CMK (cell line): ENCODE results near the gene EIF3B.
A peak's percentile ranks its signal among the peaks of the same experiment; 100 is the strongest.
"Not testable (repeated sequence)": the region's sequence is repeated elsewhere in the genome, so short reads cannot be mapped to it uniquely, and the experiment has no call there.

Source experiments
- DNase-seq: peaks from one replicate; pipeline ENCODE4 v3.0.0-alpha.2; 2010; ENCODE audit warnings: low read depth

The EIF3B gene

DNA sequence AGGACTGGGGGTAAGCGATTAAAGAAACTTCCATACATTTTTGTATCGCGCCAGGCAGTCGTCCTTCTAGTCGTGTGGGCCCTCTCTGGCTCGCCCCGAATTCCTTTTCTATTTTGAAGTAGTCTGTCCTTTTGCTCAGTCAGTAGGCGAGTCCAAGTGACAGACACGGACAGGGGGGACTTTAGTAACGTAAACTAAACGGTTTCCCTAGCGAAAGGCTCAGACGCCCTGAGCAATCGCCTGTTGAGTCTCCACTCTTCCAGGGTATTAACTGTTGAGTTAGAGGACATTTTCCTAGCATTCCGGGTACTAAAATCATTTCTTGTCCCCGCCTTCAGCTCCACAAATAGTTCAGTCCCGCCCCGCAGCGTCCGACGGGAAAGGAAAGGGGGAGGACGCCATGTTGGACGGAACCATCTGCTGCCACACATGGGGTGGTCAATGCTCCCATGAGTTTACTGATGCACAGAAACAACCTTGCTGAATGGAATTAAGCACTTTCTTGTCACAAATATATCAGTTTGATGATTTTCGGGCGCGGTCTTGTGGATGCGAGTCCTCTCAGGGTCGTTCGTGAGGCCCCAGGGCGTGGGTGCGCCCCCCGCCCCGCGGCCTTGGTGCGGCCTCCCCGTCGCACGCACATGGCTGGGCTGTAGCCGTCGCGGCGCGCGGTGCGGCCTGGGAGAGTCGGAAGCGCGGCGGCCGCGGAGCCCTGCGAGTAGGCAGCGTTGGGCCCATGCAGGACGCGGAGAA is at the start of gene EIF3B:
Gene EIF3B (plus strand): TSS at position 642 of the 753 bp plus-strand sequence. CDS start 95 bp downstream, at position 737.
- DNase-seq: peak; percentile 84

DNA sequence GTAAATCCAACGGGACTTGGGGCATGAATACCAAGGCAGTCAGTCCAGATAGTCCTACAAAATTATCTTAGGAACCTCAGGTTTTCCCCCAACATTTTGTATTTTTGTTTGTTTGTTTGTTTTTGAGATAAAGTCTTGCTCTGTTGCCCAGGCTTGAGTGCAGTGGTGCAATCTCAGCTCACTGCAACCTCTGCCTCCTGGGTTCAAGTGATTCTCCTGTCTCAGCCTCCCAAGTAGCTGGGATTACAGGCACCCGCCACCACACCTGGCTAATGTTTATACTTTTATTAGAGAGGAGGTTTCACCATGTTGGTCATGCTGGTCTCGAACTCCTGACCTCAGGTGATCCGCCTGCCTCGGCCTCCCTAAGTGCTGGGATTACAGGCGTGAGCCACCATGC is 49.4 kb upstream of the EIF3B start:
- not testable (repeated sequence) for DNase-seq

DNA sequence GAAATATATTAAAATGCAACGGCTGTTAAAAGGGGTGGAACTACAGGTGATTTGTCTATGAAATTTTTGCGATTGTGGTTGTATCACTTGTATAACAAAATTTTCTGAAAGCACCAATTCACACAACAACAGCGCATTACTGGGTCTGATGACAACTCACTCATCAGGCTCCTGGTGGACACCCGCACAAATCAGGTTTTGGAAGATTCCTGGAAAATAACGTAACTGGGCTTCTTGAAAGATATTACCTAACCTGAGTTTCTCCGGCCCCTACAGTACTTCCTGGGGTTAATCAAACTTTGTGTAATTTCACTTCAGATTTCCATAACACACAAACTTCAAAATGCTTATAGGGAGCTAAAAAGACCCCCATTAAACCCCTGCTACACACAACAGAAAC is 47.9 kb upstream of the EIF3B start:
- no peak for DNase-seq

DNA sequence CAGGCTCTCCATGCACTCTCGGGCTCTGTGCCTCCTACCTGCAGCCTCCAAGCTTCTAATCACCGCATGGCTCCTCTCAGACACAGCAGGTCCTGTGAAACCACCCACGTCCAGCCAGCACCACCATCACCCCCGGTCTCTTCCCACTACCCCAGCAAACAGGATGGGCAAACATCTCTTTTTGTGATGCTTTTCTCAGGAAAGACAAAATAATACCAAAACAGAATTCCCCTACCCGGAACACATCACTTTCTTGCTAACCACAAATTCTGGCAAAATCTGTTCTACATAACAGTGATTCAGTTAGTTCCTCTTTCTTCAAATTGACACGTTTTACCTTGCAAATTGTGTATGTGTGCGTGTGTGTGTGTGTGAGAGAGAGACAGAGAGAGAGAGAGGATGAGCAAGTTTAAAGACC is 46.9 kb upstream of the EIF3B start:
- no peak for DNase-seq

DNA sequence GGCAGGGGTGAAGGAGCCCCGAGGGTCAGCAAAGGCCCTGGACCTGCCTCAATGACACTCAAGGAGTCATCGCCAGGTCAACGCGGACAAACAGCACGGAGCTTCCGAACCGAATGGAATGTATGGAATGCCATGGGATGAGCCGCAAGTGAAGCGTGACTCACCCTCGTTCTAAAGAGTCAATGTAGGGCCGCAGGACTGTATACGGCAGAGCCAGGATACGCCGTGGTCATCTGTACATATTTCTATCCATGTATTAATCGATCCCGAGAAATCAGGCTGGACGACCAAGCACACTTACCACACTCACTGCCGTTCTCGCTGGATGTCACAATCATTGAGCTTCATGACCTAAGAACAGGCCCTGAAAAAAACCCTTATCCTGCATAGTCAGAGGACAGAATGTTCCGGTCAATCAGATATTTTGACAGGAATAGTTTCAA is 44.7 kb upstream of the EIF3B start:
- DNase-seq: no peak

DNA sequence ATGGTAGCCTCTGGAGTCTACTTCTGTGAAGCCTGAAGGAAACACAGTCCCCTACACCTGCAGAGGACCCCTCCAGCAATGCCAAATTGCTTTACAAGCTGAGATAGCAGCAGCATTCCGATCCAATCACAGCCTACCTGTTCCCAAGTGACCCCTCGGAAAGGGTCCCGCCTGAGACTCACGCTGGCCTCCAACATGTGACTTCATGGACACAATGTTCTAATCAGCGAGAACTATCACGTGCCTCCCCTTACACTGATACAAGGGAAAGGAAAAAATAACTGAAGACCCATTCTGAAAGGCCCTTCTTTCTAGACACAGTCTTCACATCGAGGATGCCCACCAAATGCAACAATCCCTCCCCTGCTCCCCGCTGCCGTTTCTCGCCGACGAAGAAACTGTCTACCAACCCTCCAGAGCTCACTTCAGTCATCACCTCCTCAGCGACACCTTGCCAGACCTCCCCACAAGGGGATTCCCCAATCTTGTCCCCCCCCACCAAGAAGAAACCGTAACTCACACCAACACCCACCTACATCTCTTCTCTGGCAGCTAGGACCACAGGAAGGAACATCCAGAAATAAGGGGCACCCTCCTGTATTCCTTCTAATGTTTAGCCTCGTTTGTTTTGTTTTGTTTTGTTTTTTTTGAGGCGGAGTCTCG is 42.2 kb upstream of the EIF3B start:
- DNase-seq: no peak

DNA sequence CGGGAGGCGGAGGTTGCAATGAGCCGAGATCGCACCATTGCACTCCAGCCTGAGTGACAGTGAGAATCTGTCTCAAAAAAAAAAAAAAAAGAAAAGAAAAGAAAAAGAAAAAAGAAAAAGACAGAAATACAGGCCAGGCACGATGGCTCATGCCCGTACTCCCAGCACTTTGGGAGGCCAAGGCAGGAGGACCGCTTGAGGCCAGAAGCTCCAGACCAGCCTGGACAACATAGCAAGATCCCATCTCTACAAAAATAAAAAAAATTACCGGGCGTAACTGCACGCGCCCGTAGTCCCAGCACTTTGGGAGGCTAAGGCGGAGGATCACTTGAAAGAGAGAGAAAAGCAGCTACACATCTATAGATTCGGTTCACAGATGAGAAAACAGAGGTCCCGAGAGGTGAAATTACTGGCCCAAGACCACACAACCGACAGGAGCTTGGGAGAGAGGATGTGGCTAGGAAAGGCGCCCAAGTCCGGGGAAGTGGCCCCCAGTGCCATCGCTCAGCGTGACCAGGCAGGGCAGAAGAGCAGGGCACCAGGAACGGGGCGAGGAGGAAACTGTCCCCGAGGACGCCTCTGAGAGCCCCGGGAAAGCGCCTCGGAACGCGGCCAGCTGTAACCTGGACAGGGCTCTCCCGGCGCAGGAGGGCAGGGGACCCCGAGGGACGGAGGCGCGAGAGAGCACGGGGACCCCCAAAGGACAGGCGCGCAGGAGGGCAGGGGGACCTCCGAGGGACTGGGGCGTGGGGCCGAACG is 41.0 kb upstream of the EIF3B start:
- DNase-seq: no peak

DNA sequence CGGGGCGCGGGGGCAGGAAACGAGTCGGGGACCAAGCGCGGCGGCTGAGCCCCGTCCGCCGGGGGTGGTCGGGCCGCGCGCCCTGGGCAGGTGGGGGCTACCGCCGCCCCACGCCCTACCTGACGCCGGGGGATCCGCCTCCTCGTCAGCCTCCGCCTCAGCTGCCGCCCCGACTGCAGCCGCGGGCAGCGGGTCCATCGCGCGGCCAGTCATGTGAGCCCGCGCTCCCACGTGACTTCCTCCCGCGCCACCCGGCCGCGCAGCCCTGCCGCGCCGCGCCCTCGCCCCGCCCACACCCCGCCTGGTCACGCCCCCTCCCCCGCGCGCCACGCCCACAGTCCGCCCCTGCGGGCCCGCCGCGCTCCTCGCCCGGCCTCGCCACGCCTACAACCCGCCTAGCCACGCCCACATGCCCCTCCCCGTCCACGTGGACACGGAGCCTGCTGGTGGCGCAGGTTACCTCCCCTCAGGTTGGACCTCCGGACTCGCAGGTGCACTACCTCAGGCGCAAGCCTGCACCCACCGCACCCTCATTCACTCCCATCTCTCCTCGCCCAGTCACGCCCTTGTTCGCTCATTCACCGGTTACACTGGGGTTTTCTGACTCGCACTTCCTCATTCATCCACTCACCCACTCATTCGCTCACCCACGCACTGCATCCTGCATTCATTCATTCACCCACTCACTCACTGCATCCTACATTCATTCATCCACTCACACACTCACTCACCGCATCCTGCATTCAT is 40.2 kb upstream of the EIF3B start, which contains the start of gene SNX8:
Gene SNX8 (minus strand): TSS at position 233 of the 747 bp plus-strand sequence. CDS start 20 bp downstream, at position 213.
- DNase-seq: peak; percentile 62

DNA sequence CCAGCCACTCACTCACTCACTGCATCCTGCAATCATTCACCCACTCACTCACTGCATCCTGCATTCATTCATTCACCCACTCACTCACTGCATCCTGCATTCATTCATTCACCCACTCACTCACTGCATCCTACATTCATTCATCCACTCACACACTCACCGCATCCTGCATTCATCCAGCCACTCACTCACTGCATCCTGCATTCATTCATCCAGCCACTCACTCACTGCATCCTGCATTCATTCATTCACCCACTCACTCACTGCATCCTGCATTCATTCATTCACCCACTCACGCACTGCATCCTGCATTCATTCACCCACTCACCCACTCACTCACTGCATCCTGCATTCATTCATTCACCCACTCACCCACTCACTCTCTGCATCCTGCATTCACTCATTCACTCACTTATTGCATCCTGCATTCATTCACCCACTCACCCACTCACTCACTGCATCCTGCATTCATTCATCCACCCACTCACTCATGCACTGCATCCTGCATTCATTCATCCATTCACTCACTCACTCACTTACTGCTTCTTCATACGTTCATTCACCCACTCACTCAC is 39.6 kb upstream of the EIF3B start:
- DNase-seq: not testable (repeated sequence)

DNA sequence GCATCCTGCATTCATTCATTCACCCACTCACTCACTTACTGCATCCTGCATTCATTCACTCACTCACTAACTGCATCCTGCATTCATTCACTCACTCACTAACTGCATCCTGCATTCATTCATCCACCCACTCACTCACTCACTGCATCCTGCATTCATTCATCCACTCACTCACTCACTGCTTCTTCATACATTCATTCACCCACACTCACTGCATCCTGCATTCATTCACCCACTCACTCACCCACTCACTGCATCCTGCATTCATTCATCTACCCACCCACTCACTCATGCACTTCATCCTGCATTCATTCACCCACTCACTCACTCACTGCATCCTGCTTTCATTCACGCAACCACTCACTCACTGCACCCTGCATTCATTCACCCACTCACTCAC is 38.8 kb upstream of the EIF3B start:
- no peak for DNase-seq

DNA sequence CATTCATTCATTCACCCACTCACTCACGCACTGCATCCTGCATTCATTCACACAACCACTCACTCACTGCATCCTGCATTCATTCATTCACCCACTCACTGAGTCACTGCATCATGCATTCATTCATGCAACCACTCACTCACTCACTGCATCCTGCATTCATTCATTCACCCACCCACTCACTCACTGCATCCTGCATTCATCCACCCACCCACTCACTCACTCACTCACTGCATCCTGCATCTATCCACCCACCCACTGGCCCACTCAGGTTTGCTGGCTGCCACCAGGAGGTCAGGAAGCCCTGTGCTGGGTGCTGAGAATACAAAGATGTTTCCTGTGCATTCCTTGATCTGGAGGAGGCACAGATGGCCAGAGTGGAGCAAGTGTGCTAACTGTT is 38.0 kb upstream of the EIF3B start:
- DNase-seq: no peak

DNA sequence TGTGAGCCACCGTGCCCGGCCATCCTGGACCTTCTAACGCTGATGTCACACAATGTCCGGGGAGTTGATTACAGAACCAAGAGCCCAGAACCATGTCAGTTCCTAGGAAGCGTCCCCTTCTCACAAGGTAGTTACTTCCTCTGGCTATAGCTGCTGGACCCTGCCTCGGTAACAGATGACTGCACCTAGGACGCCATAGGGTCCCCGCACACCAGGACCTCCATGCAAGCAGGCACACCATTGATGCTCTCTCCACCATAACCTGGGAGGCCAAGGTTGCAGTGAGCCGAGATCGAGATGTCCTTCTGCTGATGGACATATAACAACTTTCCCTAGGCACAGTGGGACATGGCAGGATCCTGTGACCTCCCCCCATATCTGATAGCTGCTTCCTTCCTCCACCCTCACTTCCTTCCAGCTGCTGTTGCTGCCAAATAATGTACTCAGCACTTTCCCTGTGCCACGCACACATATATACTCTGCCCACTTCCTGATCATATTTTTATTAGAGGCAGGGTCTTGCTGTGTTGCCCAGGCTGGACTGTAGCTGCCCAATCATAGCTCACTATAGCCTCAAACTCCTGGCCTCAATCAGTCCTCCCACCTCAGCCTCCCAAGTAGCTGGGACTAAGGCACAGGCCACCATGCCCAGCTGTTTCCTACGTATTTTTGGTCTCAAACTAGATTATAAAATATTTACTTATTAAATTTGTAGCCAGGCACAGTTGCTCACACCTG is 36.9 kb upstream of the EIF3B start:
- DNase-seq: no peak

DNA sequence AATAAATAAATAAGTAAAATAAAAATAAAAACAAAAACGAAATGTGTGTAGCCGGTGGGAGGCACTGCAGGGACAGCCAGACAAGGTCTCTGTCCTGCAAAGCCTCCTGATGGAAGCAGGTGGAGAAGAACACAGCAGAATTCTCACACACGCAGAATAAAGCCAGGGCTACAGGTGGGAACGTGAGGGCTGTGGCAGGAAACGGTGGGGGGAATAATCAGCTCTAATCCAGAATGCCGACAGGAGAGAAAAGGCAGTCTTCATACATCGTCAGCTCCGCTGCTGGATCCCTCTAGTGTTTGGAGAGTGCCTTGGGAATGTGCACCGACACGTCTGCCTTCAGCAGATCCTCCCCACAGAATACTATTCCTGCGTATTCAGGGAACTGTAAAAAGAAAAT is 33.6 kb upstream of the EIF3B start:
- DNase-seq: no peak

DNA sequence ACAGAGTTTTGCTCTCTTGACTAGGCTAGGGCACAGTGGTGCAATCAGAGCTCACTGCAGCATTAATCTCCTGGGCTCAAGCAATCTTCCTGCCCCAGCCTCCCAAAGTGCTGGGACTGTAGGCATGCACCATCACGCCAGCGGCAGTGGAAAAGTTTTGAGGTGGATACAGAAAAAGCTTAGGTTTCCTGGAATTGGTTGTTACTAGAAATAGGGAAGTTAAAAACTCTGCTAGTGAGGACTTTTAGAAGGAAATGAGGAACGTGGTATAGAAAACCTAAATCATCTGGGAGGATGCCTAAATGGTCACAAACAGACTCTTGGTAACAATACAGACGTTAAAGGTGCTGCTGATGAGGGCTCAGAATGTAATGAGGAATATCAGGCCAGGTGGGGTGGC is 29.5 kb upstream of the EIF3B start:
- no peak for DNase-seq

DNA sequence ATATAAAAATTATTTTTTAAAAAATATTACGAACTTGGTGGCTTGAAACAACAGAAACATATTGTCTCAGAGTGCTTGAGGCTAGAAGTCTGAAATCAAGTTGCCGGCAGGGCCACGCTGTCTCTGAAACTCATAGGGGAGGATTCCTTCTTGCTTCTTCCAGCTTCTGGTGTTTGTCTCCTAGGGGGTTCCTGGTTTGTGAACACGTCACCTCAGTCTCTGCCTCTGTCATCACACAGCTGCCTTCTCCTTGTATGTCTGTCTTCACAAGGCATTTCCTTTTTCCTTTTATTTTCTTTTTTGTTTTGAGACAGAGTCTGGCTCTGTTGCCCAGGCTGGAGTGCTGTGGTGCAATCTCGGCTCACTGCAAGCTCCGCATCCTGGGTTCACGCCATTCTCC is 27.7 kb upstream of the EIF3B start:
- no peak for DNase-seq

DNA sequence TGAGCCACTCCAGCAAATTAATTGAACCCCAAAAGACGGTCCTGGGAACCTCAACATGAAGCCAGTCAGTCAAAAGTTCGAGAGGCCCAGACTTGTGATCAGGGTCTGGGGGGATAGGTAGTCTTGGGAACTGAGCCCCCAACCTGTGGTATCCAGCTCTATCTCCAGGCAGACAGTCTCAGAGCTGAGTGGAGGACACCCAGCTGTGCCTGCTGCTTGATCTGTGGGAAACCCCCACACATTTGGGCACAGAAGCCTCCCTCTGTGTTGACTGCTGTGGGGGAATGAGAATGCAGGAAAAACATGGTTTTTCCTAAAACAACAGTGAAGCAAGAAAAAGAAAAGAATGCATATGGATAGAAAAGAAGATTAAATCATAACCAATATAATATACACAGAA is 24.1 kb upstream of the EIF3B start:
- no peak for DNase-seq

DNA sequence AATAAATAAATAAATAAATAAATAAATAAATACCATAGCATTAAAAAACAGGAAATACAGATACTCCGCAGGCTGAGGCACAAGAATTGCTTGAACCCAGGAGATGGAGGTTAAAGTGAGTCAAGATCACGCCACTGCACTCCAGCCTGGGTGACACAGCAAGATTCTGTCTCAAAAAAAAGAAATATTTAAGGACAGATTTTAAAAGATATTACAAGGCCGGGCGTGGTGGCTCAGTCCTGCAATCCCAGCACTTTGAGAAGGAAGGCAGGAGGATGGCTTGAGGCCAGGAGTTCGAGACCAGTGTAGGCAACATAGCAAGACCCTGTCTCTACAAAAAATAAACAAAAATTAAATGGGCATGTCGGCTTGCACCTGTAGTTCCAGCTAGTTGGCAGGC is 22.9 kb upstream of the EIF3B start:
- no peak for DNase-seq

DNA sequence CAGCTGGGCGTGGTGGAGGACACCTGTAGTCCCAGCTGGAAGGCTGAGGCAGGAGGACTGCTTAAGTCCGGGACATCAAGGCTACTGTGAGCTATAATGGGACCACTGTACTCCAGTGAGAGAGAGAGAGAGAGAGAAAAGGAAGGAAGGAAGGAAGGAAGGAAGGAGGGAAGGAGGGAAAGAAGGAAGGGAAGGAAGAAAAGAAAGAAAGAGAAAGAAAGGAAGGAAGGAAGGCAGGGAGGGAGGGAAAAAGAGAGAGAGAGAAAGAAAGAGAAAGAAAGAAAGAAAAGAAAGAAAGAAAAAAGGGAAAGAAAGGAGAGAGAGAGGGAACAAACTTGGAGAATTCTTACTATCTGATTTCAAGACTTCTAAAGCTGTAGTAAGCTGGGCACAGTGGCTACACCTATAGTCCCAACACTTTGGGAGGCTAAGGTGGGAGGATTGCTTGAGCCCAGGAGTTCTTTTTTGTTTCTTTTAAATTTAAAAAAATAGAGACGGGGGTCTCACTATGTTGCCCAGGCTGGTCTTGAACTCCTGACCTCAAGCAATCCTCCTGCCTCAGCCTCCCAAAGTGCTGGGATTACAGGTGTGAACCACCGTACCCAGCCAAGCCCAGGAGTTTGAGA is 21.9 kb upstream of the EIF3B start:
- DNase-seq: not testable (repeated sequence)

DNA sequence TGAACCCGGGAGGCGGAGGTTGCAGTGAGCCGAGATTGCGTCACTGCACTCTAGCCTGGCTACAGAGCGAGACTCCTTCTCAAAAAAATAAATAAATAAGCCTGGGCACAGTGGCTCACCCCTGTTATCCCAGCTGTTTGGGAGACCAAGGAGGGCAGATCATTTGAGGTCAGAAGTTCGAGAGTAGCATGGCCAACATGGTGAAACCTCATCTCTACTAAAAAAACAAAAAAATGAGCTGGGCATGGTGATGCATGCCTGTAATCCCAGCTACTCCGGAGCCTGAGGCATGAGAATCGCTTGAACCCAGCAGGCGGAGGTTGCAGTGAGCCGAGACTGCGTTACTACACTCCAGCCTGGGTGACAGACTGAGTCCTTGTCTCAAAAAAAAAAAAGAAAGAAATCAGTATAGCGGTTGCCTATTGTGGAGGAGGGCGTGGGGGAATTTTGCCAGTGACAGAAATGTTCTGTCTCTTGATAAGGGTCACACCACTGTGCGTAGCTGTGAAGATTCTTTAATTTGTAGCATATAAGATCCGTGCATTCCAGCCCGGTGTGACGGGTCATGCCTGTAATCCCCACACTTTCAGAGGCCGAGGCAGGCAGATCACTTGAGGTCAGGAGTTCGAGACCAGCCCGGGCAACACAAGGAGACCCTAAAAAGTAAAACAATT is 17.9 kb upstream of the EIF3B start:
- DNase-seq: no peak
